Body of pancreas (tissue), 4 donors: Measurements from ENCODE around the gene RIMKLB.

Source experiments
- POLR2A ChIP-seq, 3 donors: fragments of 450-650 bp; IDR thresholded peaks; one replicate each; pipeline ENCODE4 v1.6.1; 2016; ENCODE audit warnings: antibody characterized with exemption in 3 of 3, mild to moderate bottlenecking in 2 of 3
- TF ChIP-seq, protein P1 (sequence below), 7 experiments: fragments of 450-650 bp in 4 of 7; fragments of 200-600 bp in 3 of 7; sonication (generic) in 3 of 7; IDR thresholded peaks; one replicate each; pipeline ENCODE4 v1.5.1; 2016 to 2019; ENCODE audit warnings: antibody characterized with exemption in 7 of 7

DNA sequence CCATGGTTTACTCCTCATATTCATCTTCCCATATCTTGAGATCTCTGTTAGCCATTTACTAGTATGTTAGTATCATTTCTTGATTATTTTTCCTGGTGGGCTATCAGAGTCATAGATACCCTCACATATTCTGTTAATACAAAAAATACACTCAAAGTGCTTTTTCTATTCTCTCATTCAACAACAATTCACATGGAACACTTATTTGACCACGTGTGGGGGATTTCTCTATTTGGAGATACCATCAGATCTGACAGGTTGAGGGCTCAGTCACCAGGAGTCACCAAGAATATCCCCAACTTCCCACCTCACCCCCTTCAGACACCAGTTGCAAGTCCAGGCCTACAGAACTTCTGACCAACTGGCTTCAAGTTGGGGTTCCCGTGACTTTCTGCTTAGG is 72.7 kb downstream of the RIMKLB start:
- TF ChIP-seq, protein P1, sequence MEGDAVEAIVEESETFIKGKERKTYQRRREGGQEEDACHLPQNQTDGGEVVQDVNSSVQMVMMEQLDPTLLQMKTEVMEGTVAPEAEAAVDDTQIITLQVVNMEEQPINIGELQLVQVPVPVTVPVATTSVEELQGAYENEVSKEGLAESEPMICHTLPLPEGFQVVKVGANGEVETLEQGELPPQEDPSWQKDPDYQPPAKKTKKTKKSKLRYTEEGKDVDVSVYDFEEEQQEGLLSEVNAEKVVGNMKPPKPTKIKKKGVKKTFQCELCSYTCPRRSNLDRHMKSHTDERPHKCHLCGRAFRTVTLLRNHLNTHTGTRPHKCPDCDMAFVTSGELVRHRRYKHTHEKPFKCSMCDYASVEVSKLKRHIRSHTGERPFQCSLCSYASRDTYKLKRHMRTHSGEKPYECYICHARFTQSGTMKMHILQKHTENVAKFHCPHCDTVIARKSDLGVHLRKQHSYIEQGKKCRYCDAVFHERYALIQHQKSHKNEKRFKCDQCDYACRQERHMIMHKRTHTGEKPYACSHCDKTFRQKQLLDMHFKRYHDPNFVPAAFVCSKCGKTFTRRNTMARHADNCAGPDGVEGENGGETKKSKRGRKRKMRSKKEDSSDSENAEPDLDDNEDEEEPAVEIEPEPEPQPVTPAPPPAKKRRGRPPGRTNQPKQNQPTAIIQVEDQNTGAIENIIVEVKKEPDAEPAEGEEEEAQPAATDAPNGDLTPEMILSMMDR (IDR thresholded peaks at IDR 0.05): no peak
- no peak for TF ChIP-seq POLR2A (IDR thresholded peaks at IDR 0.05)
